Panc1 (cell line): ENCODE measurements around the gene STARD10. TPM values are rescaled to one million over a fixed set of nuclear protein-coding genes. Genes with fewer than 3 reads are reported as not detected.
A peak's percentile ranks its signal among the peaks of the same experiment; 100 is the strongest.

Experiments used
- ATAC-seq: fragments of 200-7000 bp; cut with Tn5 transposase; 2 replicates; pipeline ENCODE4 v1.9.1; 2020; ENCODE audit warnings: mild to moderate bottlenecking, moderate library complexity
- BruUV-seq: library from RNA; stranded (reverse); fragments of 400-500 nt; replicated peaks from 2 replicates; lab custom pipeline; 2021; lab: Mats Ljungman, UMichigan
- CTCF ChIA-PET: fragments of 300-600 bp; sonication (Branson Sonifier 250); formaldehyde crosslinking; loops from one replicate; lab custom pipeline; 2022; ENCODE audit warnings: antibody characterized with exemption; lab: Charles Lee
- POLR2A ChIA-PET: fragments of 300-600 bp; sonication (Branson Sonifier 250); formaldehyde crosslinking; loops from one replicate; lab custom pipeline; 2022; ENCODE audit warnings: antibody characterized with exemption; lab: Charles Lee
- DNase-seq: peaks from one replicate; pipeline ENCODE4 v3.0.0-alpha.2; 2010; ENCODE audit warnings: low read depth, low spot score
- H3K27ac ChIP-seq: 2 replicates; pipeline ENCODE4 v1.5.1; 2011; ENCODE audit warnings: mild to moderate bottlenecking, low read length, inconsistent platforms
- H3K27me3 ChIP-seq: fragments of 200-500 bp; sonication (Bioruptor generic); 2 replicates; pipeline ENCODE4 v1.6.0; 2014; ENCODE audit warnings: low read length, inconsistent platforms; ENCODE audit not compliant: control insufficient read depth, insufficient read depth
- H3K36me3 ChIP-seq: fragments of 200-500 bp; sonication (Bioruptor generic); 2 replicates; pipeline ENCODE4 v1.5.1; 2014; ENCODE audit warnings: inconsistent platforms, mild to moderate bottlenecking, low read length, moderate library complexity; ENCODE audit not compliant: control insufficient read depth, insufficient read depth
- H3K4me1 ChIP-seq: 2 replicates; pipeline ENCODE4 v1.5.1; 2011; ENCODE audit warnings: inconsistent platforms, mild to moderate bottlenecking, low read length, moderate library complexity; ENCODE audit not compliant: control insufficient read depth, insufficient read depth
- H3K4me3 ChIP-seq, 2 experiments: 2 replicates each; pipeline ENCODE4 v1.5.1; 2011 to 2012; ENCODE audit warnings: low read depth in 2 of 2, low read length in 2 of 2, mild to moderate bottlenecking in 2 of 2, inconsistent platforms in 1 of 2, moderate library complexity in 1 of 2
- H3K9me3 ChIP-seq: fragments of 200-500 bp; sonication (Bioruptor generic); 2 replicates; pipeline ENCODE4 v1.5.1; 2014; ENCODE audit warnings: low read depth, mild to moderate bottlenecking, inconsistent platforms, low read length, moderate library complexity; ENCODE audit not compliant: control insufficient read depth, insufficient read depth
- POLR2AphosphoS5 ChIP-seq: IDR thresholded peaks from 2 replicates; pipeline ENCODE4 v1.6.1; 2012; ENCODE audit warnings: mild to moderate bottlenecking, low read depth, low read length, moderate library complexity
- SIN3A ChIP-seq: IDR thresholded peaks from 2 replicates; pipeline ENCODE4 v1.6.1; 2012; ENCODE audit warnings: low read depth, mild to moderate bottlenecking, low read length, moderate library complexity, borderline replicate concordance; ENCODE audit not compliant: insufficient read depth
- TCF7L2 ChIP-seq: IDR thresholded peaks from 2 replicates; pipeline ENCODE4 v1.6.1; 2011; ENCODE audit warnings: mild to moderate bottlenecking, low read depth, low read length, inconsistent platforms
- in situ Hi-C: cut with HindIII; loops from 2 replicates; pipeline ENCODE4 v1.10.0; 2016; ENCODE audit warnings: low sequenced_read_pairs, low pct_unique_long_range_greater_than_20kb
- intact Hi-C: fragments of 100-400 bp; cut with micrococcal nuclease; formaldehyde crosslinking; loops from one replicate; pipeline ENCODE4 v1.10.0; 2022; ENCODE audit not compliant: unreplicated experiment
- total RNA-seq: library from RNA; stranded (reverse); gene quantifications from one replicate; pipeline ENCODE4 v1.2.1, GENCODE V29; 2021; ENCODE audit not compliant: unreplicated experiment
- TF ChIP-seq, protein P1 (sequence below), 2 experiments: IDR thresholded peaks; 2 replicates each; pipeline ENCODE4 v1.6.1; 2011 to 2012; ENCODE audit warnings: low read depth in 2 of 2, control low read depth in 1 of 2, low read length in 1 of 2, mild to moderate bottlenecking in 1 of 2, moderate library complexity in 1 of 2; ENCODE audit not compliant: insufficient read depth in 1 of 2
- TF ChIP-seq, protein P2 (sequence below): fragments of 450-650 bp; IDR thresholded peaks from 2 replicates; pipeline ENCODE4 v1.5.1; 2017; ENCODE audit warnings: mild to moderate bottlenecking

Gene STARD10
- total RNA-seq, 1 experiment from 2014 or later: 32.1 TPM

DNA sequence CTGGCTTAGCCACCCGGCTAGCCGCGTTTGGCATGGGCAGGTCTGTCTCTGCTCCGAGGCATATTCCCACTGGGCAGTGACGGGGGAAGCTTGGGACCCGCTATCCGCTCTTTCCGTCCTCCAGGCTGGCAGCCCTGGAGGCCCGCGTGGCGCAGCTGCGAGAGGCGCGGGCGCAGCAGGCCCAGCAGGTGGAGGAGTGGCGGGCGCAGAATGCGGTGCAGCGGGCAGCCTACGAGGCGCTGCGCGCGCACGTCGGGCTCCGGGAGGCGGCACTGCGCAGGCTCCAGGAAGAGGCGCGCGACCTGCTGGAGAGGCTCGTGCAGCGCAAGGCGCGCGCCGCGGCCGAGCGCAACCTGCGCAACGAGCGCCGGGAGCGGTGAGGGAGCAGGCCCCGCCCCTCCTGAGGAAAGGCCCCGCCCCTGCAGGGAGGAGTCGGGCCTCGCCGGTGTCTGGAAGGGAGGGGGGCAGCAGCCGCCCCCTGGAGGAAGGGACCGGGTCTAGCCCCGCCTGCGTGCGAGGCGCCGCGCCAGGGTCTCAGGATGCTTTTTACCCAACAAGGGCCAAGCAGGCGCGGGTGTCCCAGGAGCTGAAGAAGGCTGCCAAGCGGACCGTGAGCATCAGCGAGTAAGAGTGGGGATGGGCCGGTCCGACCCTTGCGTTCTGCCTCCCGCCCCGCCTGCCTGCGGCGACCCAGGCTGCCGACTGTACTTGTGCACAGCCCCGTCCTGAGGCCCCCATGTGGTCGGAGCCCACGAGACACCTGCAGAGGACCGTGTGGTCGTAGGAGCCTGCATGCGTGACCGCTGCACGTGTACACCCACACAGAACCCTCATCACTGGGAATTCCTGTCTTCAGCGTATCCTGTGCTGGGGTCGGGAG is 28.3 kb upstream of the STARD10 start:
- peak overlapping the region; percentile 87 for H3K27ac ChIP-seq
- peak overlapping the region; percentile 57 to 69 for H3K4me3 ChIP-seq
- intact Hi-C loops: no loop called here
- ATAC-seq: peak; percentile 93
- H3K27me3 ChIP-seq: no peaks in the 10 kb centered on the region
- ChIA-PET POLR2A (no interaction called here), CTCF (no interaction called here)
- peak; percentile 28 for DNase-seq
- H3K4me1 ChIP-seq: peaks cover 5% of the 10 kb centered on the region
- H3K36me3 ChIP-seq: no peaks in the 10 kb centered on the region
- no peaks in the 10 kb centered on the region for H3K9me3 ChIP-seq
- in situ Hi-C loops: no loop called here
- TF ChIP-seq, protein P1, sequence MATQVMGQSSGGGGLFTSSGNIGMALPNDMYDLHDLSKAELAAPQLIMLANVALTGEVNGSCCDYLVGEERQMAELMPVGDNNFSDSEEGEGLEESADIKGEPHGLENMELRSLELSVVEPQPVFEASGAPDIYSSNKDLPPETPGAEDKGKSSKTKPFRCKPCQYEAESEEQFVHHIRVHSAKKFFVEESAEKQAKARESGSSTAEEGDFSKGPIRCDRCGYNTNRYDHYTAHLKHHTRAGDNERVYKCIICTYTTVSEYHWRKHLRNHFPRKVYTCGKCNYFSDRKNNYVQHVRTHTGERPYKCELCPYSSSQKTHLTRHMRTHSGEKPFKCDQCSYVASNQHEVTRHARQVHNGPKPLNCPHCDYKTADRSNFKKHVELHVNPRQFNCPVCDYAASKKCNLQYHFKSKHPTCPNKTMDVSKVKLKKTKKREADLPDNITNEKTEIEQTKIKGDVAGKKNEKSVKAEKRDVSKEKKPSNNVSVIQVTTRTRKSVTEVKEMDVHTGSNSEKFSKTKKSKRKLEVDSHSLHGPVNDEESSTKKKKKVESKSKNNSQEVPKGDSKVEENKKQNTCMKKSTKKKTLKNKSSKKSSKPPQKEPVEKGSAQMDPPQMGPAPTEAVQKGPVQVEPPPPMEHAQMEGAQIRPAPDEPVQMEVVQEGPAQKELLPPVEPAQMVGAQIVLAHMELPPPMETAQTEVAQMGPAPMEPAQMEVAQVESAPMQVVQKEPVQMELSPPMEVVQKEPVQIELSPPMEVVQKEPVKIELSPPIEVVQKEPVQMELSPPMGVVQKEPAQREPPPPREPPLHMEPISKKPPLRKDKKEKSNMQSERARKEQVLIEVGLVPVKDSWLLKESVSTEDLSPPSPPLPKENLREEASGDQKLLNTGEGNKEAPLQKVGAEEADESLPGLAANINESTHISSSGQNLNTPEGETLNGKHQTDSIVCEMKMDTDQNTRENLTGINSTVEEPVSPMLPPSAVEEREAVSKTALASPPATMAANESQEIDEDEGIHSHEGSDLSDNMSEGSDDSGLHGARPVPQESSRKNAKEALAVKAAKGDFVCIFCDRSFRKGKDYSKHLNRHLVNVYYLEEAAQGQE (IDR thresholded peaks at IDR 0.05; ENCODE audit: insufficient read depth in 1 of 2, low read depth in 2 of 2, low read length in 1 of 2): 0 out of 4 replicates have a peak, but pooled peaks of 1 of the 2 experiments have one; percentile 46
- TF ChIP-seq TCF7L2 (no peak), SIN3A (0 out of 2 replicates have a peak, but pooled peaks have one; percentile 33), POLR2AphosphoS5 (peak; percentile 83)
- TF ChIP-seq, protein P2, sequence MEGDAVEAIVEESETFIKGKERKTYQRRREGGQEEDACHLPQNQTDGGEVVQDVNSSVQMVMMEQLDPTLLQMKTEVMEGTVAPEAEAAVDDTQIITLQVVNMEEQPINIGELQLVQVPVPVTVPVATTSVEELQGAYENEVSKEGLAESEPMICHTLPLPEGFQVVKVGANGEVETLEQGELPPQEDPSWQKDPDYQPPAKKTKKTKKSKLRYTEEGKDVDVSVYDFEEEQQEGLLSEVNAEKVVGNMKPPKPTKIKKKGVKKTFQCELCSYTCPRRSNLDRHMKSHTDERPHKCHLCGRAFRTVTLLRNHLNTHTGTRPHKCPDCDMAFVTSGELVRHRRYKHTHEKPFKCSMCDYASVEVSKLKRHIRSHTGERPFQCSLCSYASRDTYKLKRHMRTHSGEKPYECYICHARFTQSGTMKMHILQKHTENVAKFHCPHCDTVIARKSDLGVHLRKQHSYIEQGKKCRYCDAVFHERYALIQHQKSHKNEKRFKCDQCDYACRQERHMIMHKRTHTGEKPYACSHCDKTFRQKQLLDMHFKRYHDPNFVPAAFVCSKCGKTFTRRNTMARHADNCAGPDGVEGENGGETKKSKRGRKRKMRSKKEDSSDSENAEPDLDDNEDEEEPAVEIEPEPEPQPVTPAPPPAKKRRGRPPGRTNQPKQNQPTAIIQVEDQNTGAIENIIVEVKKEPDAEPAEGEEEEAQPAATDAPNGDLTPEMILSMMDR: no peak; the same call in 1 of the 2 replicates
- BruUV-seq: no TSS peak

DNA sequence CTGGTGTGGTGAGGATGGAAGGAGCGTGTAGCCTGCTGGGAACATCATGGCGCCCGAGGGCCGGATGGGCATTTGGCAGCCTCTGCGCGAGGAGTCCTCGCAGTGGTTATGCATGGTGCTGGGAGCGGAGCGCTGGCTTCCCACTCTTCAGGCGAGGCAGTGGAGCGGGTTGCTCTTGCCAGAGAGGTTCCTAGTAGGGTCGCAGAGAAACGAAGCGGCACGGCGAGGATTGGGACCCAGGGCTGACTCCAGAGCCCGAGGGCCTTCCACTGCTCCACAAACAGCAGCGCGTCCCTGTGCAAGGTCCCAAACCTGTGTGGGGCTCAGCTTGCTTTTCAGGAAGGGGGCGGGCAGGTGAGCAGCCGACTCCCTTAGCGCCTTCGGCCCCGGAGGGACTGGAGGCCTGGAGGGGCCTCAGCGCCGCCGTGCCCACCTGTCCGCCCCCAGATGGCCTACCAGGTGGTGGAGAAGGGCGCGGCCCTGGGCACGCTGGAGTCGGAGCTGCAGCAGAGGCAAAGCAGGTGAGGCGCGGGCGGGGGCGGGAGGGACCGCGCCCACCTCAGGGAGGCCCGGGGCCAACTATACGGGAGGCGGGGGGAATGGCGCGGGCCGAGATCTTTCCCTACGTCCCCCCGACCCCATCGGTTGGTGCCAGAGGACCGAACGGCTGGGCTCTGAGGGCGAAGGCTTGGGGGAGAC is 27.5 kb upstream of the STARD10 start:
- H3K4me3 ChIP-seq: peak overlapping the region; percentile 57 to 69
- DNase-seq (no peak), ATAC-seq (peak; percentile 8)
- H3K9me3 ChIP-seq: no peaks in the 10 kb centered on the region
- no TSS peak for BruUV-seq
- no peaks in the 10 kb centered on the region for H3K27me3 ChIP-seq
- in situ Hi-C loops (no loop called here), intact Hi-C loops (no loop called here)
- peak overlapping the region; percentile 87 for H3K27ac ChIP-seq
- TF ChIP-seq, protein P2: no peak
- TF ChIP-seq, protein P1 (IDR thresholded peaks at IDR 0.05; ENCODE audit: insufficient read depth in 1 of 2, low read depth in 2 of 2, low read length in 1 of 2): no peak
- TF ChIP-seq POLR2AphosphoS5 (no peak), SIN3A (no peak), TCF7L2 (no peak)
- CTCF ChIA-PET: interaction anchor here (0.6 kb wide), 1 partner anchor 572 kb away, joined by 3 read pairs; no protein-coding TSS in a partner anchor
- peaks cover 5% of the 10 kb centered on the region for H3K4me1 ChIP-seq
- POLR2A ChIA-PET: interaction anchor here (0.6 kb wide), 1 partner anchor 486 kb away, joined by 3 read pairs; no protein-coding TSS in a partner anchor
- H3K36me3 ChIP-seq: no peaks in the 10 kb centered on the region
